Measurements from ENCODE around the gene NKX3-2. TPM values are rescaled to one million over a fixed set of nuclear protein-coding genes. Genes with fewer than 3 reads are reported as not detected.

The NKX3-2 gene
- total RNA-seq, 1 donor from 2014 or later: not detected

GRCh38 chr4:13498469-13498868, 45.8 kb downstream of the NKX3-2 start:
- no peaks in the 10 kb centered on the region for H3K4me1 ChIP-seq
- TF ChIP-seq CTCF (IDR thresholded peaks at IDR 0.05): no peak
- intact Hi-C loops (cut with DNase I): no loop called here
- no peak for DNase-seq (ENCODE audit: low spot score in 2 of 2)
- no peaks in the 10 kb centered on the region for H3K36me3 ChIP-seq
- H3K9me3 ChIP-seq: no peaks in the 10 kb centered on the region
- no peak overlapping the region for H3K27ac ChIP-seq
- H3K27me3 ChIP-seq: no peaks in the 10 kb centered on the region
- no peak overlapping the region for H3K4me3 ChIP-seq

GRCh38 chr4:13496605-13497004, 47.7 kb downstream of the NKX3-2 start:
- Histone ChIP-seq H3K36me3 (no peaks in the 10 kb centered on the region), H3K27me3 (no peaks in the 10 kb centered on the region), H3K4me3 (no peak overlapping the region), H3K9me3 (no peaks in the 10 kb centered on the region), H3K27ac (no peak overlapping the region), H3K4me1 (no peaks in the 10 kb centered on the region)
- no peak for DNase-seq (ENCODE audit: low spot score in 2 of 2)
- no peak for TF ChIP-seq CTCF (IDR thresholded peaks at IDR 0.05)
- intact Hi-C loops (cut with DNase I): no loop called here

- no peaks in the 10 kb centered on the region for H3K9me3 ChIP-seq
- no peaks in the 10 kb centered on the region for H3K27me3 ChIP-seq
- no peak for DNase-seq (ENCODE audit: low spot score in 2 of 2)
- H3K36me3 ChIP-seq: no peaks in the 10 kb centered on the region
- H3K4me3 ChIP-seq: no peak overlapping the region
- no peak for TF ChIP-seq CTCF (IDR thresholded peaks at IDR 0.05)
- intact Hi-C loops (cut with DNase I): no loop called here
- H3K27ac ChIP-seq: no peak overlapping the region
- H3K4me1 ChIP-seq: no peaks in the 10 kb centered on the region
These were observed 48.6 kb downstream of the NKX3-2 start for GRCh38 chr4:13495753-13496152.

DNA sequence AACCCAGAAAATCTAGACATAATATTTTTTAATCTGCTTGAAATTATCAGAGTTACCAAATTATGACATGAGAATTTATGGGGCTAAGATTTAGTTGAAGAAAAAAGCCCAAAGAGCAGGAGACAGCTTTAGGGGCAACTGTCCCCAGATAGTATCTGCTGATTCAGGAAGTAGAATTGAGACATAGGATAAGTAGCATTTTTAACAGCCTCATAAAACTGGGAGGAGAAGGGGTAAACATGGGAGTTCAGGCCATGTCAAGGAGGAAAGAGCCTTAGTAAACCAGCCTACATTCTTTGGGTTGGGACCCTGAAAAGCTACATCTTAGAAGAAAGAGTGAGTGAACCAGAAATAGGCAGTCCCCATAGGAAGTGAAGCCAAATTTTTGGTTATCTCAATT, 50.5 kb downstream of the NKX3-2 start:
- intact Hi-C loops (cut with DNase I): no loop called here
- no peak overlapping the region for H3K27ac ChIP-seq
- H3K4me1 ChIP-seq: no peaks in the 10 kb centered on the region
- no peak overlapping the region for H3K4me3 ChIP-seq
- no peak for TF ChIP-seq CTCF (IDR thresholded peaks at IDR 0.05)
- no peaks in the 10 kb centered on the region for H3K9me3 ChIP-seq
- no peak for DNase-seq (ENCODE audit: low spot score in 2 of 2)
- no peaks in the 10 kb centered on the region for H3K27me3 ChIP-seq
- H3K36me3 ChIP-seq: no peaks in the 10 kb centered on the region

- no peaks in the 10 kb centered on the region for H3K9me3 ChIP-seq
- no peaks in the 10 kb centered on the region for H3K27me3 ChIP-seq
- no peaks in the 10 kb centered on the region for H3K4me1 ChIP-seq
- H3K4me3 ChIP-seq: no peak overlapping the region
- intact Hi-C loops (cut with DNase I): no loop called here
- H3K27ac ChIP-seq: no peak overlapping the region
- no peak for TF ChIP-seq CTCF (IDR thresholded peaks at IDR 0.05)
- H3K36me3 ChIP-seq: no peaks in the 10 kb centered on the region
- no peak for DNase-seq (ENCODE audit: low spot score in 2 of 2)
These were observed 51.6 kb downstream of the NKX3-2 start for GRCh38 chr4:13492747-13493146.

Other genes starting within 250 kb of the NKX3-2 start
- gene RAB28, start 60.2 kb downstream of the NKX3-2 start, total RNA-seq: 3.2 TPM
- 8.4 TPM for gene BOD1L1, start 83.2 kb upstream of the NKX3-2 start, total RNA-seq